Heart left ventricle (tissue), 13 donors: ENCODE data around the gene CDH23.

Experiments used
- POLR2A ChIP-seq, 2 donors: fragments of 450-650 bp; IDR thresholded peaks; one replicate each; pipeline ENCODE4 v1.6.1; 2017; ENCODE audit warnings: antibody characterized with exemption in 2 of 2, mild to moderate bottlenecking in 2 of 2, moderate library complexity in 2 of 2
- TF ChIP-seq, protein P1 (sequence below), 12 donors: fragments of 200-600 bp; sonication (generic) in 4 of 12; IDR thresholded peaks; one replicate each; pipeline versions ENCODE4 v1.5.0 to v1.8.0; 2018 to 2022; ENCODE audit warnings: antibody characterized with exemption in 12 of 12, mild to moderate bottlenecking in 5 of 12
- donor health status: ischemic (EF 13 %, LVEDD 7.1; RV severe dilation, severe dysfunction).
- donor health status: DM: no; HTN: yes; CAD: no.
- donor health status: DM: no; HTN: no; CAD: no.
- donor health status: ischemic (EF 25% LVEDD 6.9; RV normal size, moderate dysfunction).
- donor health status: ischemic (EF 25% LVEDD 5.7; RV mildly dilated, moderate dysfunction).
- donor health status: ischemic (EF 35%, LVEDD 5.7; RV mildly dilated, moderate dysfunction).
- donor health status: nonischemic (EF 11% LVEDD 7.7; RV severe dilation, severe dysfunction).
- donor health status: DM: yes; HTN: yes; CAD: no.
- donor health status: PGD.
- donor health status: ischemic (EF 29% LVEDD 5.4; RV normal size, mild dysfunction).
- donor health status: nonischemic (EF 23%, LVEDD 6.1; RV moderate dilation, normal function).

DNA sequence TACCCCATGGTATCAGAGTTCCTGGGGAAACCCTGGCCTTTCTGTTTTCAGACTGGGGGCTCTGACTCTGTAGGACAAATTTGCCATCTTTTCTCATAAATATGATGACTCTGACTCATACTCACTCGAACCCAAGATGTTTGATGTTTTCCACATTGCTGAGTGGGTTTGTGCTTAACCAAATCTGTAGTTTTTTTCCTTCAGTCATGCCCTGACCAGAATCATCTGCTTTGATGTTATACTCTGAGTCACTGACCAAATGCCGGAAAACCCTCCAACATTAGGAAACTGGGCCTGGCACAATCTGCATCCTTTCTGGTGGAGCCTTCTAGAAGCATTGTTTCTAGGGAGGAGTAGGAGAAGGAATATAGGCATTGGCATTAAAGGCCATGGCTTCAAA, 204.1 kb downstream of the CDH23 start:
- TF ChIP-seq, protein P1, sequence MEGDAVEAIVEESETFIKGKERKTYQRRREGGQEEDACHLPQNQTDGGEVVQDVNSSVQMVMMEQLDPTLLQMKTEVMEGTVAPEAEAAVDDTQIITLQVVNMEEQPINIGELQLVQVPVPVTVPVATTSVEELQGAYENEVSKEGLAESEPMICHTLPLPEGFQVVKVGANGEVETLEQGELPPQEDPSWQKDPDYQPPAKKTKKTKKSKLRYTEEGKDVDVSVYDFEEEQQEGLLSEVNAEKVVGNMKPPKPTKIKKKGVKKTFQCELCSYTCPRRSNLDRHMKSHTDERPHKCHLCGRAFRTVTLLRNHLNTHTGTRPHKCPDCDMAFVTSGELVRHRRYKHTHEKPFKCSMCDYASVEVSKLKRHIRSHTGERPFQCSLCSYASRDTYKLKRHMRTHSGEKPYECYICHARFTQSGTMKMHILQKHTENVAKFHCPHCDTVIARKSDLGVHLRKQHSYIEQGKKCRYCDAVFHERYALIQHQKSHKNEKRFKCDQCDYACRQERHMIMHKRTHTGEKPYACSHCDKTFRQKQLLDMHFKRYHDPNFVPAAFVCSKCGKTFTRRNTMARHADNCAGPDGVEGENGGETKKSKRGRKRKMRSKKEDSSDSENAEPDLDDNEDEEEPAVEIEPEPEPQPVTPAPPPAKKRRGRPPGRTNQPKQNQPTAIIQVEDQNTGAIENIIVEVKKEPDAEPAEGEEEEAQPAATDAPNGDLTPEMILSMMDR (IDR thresholded peaks at IDR 0.05): no peak
- TF ChIP-seq POLR2A (IDR thresholded peaks at IDR 0.05): no peak
